GM19238 (cell line): ENCODE results near the gene MED7.

Experiments
- DNase-seq: peaks from one replicate; pipeline ENCODE4 v3.0.0; 2011; ENCODE audit warnings: low spot score; ENCODE audit not compliant: insufficient read length

The MED7 gene

DNA sequence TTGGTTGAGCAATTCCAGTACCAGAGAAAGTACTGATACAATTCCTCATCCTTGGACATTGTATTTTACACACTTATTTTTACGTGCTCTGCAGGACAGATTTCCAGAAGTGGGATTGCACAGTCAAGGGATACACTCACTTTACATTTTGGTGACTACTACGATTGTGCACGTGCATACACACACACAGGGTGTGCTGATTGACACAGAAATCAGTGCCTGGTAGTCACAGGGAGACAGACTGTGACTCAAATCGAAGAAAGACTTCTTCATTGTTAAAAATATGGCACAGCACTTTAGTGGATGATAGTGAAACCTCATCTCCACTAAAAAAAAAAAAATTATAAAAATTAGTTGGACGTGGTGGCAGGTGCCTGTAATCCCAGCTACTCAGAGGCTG is 21.9 kb upstream of the MED7 start:
- DNase-seq = no peak

DNA sequence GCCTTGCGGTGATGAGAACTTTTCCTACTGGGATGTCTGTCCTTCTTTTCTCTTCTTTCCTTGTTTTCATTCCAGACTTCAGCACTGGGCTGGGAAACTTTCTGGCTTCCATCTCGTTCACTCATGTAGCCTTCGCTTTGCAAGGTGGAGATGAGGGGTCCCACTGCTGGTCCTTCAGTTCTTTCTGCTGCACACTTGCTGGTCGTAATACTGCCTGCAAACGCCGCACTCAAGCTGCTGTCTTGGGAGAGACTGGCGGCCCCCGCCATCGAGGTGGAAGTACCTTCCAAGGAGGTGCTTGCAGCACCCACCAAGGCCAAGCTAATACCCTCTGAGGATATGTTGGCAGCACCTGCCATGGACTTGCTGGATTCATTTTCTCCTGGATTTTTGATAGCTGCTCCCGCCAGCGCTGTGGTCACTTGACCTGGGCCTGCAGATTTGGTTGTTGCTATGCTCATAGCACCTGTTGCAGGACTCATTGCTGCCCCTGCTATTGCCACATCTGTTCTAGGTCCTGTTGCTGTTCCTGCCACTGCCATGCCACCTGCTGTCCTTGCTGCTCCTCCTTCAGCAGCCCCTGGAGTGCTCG is 20.4 kb upstream of the MED7 start:
- DNase-seq = no peak

DNA sequence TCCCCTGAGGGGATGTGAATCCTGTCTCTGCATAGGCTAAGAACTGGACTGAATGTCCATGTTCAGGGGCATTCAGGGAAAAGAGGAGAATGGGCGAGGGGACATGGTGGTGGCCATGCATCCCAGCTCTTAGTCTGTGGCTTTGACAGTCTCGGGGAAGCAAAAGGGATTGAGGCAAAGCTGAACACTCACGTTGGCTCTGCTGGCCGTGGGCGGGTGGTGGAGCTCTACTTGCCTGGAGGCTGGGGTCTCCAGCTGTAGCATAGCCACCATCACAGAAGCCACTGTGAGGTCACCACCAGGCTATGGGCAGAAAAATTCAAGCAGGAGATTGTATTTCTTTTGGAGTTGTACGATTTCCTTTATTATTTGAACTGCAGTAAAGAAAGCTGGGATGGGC is 19.3 kb upstream of the MED7 start:
- no peak for DNase-seq

DNA sequence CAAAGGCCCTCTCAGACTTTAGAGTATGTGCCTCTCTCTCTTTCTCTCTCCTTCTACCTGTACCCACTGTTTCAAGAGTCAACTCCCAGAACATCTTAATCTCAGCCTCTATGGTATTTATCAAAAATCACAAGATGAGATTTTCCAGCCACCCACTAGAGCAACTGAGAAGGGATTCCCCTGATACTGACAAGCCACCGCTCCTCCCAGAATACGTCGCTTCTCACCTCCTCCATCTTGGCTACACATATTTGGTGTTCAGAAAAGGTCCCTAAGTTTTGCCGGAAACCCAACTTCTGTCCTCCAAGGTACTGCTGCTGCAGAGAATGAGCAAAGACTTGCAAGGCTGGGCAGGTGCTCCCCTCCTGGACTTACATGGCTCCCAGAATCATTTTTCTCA is 17.3 kb upstream of the MED7 start:
- DNase-seq = no peak

DNA sequence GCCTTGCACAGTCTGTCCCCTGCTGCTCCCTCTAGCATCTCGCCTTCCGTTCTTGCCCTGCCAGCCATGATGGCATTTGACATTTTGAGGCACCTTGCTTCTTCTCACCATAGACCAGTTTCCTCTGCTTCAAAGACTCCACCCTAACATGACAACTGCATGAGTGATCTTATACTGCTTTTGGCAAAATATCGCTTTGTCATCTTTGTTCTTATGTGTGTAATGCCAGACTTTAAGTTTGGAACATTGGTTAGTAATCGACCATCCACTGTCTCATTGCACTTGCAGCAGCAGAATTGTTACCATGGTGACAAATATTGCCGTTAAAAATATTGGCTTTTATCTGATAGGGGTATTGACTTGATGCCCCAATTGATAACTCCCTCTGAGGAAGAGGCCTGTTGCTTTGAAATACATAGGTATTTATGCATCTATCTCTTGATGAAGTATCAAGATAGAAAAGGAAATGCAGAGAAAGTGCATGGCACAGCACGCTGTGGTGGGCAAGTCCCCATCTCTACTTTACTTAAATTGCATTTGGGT is 16.6 kb upstream of the MED7 start:
- no peak for DNase-seq

DNA sequence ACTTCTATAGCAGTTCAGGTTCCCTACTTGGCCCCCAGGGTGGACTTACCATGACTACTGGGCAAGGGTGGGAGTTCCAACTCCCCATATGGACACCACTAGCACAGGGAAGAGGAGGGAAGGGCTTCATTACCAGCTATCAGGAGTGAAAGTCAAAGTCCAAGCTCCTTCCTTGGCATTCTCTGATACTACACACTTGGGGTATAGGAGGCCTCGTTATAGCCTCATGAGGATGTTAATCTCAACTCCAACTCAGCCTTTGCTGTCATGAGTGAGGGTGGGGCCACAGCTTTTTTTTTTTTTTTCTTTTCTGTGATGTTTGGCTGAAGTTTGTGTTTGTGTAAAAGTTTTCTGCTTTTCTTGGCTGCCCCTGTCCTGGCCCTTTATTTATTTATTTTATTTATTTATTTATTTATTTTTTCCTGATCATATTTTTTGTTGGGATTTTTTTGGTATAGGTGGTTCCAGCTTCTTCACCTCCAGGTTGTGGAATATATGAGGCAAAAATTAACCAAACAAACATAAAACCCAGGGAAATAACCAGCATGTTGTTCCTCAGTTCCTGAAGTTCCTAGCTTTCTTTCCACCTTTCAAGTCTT is 14.7 kb upstream of the MED7 start:
- DNase-seq = no peak

DNA sequence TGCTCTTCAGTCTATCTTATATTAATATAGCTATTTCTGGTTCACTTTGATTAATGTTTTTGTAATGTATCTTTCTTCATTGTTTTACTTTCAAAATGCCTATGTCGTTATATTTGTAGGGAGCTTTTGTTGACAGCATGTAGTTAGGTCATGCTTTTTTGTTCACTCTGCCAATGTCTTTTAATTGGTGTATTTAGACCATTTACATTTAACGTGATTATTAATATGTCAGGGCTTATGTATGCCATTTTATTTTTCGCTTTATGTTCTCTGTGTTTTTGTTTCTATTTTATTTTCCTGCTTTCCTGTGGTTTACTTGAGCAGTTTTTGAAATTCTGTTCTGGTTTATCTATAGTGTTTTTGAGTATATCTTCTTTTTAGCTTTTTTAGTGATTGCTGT is 12.6 kb upstream of the MED7 start:
- DNase-seq = no peak

DNA sequence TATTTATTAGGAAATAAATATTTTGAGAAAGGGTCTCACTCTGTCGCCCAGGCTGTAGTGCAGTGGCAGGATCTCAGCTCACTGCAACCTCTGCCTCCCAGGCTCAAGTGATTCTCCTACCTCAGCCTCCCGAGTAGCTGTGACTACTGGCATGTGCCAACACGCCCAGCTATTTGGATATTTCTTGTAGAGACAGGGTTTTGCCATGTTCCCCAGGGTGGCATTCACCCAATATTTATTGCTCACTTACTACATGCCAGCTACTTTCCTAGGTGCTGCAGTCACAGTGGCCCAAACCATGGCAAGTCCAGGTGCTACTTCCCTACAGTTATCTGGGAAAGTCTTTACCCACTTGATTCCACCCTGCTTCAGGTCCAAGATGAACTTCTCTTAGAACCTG is 8.3 kb upstream of the MED7 start:
- DNase-seq = no peak

DNA sequence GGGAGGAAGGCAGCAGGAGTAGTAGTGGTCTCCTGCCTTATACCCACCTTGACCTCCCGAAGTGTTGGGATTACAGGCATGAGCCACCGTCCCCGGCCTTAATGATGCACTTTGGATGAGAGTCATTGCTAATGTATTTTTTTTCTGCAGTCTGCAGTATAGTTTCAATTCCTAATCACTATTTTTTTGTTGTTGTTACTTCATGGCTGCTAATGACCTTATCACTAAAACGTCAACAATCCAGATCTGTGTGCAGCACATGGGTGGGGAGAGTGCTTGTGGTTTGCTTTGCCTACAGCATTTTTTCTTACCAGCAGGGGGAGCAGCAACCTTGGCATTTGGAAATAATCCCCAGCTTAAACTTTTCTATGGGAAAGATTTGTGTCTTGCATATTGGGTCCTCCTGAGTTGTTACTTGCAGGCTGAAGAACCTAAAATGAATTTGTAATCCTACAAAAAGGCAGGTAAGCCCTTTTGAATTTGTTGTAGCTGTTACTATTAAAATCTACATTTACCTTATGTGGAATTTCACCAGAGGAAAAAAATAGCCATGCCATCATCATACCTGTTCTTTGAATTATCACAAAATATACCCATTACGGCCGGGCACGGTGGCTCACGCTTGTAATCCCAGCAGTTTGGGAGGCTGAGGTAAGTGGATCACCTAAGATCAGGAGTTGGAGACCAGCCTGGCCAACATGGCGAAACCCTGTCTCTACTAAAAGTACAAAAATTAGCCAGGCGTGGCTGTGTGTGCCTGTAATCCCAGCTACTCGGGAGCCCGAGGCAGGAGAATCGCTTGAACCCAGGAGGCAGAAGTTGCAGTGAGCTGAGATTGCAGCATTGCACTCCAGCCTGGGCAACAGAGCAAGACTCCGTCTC is 6.3 kb upstream of the MED7 start:
- DNase-seq = peak; percentile 37

DNA sequence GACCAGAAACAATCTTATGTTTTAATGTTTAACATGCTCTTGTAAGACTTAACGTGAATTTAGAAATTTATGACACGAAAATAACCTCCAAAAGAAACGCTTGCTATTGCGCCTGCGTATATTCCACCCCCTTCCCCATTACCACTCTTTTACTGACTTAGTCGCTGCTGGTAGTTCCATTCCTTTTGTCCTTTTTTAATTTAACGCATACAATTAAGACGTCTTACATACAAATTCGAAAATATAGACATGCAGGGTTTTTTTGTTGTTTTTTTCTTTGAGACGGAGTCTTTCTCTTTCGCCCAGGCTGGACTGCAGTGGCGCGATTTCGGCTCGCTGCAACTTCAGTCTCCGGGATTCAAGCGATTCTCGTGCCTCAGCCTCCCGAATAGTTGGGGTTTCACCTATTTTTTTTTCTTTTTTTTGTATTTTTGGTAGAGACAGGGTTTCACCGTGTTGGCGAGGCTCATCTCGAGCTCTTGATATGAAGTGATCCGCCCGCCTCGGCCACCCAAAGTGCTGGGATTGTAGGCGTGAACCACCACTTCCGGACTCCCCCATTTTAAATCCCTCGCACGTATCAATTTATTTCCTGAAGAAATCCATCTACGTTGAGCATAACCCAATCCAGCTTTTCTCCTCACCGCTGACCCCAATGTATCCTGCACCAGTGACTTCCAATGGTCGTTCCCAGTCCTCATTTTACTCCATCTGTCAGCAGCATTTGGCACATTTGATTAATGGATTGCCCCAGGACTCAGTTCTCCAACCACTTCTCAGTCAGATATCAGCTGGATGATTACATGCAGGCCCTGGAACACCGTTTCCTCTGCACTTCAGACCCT is 684 bp upstream of the MED7 start:
- DNase-seq = peak; percentile 37

DNA sequence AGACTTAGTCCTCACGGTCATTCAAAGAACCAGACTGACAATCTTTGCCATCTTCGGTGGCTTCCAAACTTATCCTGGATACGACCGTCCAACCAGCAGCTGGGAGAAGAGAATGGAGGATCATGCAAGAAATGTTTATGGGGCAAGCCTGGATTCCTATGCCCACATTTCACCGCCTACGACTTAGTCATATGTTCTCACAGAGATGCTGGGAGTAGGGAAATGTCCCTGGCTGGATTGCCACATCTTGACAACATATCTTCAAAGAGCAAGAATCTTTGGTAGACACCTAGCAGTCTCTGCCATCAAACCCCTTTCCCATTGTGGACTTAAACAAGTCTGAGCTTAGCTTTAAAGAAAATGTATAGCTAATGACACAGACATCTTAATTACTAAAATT is 5.0 kb downstream of the MED7 start:
- DNase-seq = no peak

DNA sequence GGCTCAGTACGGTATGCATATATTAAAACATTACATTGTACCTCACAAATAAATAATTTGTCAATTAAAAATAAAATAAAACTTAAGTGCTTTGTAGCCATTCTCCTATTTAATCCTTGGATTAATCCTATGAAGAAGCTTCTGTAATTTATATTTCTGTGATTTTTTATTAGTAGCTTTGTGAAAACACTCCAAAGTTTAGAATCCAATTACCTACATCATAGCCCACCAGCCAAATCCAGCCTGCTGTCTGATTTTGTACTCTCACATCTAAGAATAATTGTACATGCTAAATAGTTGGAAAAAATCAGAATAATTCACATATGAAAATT is 10.4 kb downstream of the MED7 start:
- DNase-seq = no peak

DNA sequence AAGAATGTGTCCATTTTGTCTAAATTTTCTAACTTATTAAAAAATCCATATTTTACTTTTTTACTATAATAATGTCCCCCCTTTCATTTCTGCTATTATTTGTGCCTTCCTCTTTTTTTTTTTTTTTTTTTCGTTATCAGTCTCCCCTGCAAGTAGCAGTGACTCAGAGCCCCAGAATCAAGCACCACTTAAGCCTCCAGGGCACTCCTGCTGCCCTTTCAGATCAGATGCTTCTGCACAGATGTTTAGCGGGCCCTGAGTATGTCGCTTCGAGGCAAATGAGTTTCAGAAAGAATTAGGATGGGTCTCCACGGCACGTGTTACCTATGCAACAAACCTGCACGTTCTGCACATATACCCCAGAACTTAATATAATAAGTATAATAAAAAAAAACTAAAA is 11.7 kb downstream of the MED7 start:
- no peak for DNase-seq

DNA sequence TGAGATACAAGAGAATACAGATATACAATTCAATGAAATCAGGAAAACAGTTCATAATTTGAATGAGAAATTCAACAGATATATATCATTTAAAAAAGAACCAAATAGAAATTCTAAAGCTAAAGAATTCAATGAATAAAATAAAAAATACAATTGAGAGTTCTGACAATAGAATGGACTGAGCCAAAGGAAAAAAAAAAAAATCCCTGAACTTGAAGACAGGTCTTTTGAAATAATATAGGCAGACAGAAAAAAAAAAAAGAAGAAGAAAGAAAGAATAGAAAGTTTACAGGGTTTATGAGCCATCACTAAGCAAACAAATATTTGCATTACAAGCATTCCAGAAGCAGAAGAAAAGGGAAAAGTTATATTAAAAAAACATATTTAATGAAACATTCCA is 21.0 kb downstream of the MED7 start:
- DNase-seq = no peak

DNA sequence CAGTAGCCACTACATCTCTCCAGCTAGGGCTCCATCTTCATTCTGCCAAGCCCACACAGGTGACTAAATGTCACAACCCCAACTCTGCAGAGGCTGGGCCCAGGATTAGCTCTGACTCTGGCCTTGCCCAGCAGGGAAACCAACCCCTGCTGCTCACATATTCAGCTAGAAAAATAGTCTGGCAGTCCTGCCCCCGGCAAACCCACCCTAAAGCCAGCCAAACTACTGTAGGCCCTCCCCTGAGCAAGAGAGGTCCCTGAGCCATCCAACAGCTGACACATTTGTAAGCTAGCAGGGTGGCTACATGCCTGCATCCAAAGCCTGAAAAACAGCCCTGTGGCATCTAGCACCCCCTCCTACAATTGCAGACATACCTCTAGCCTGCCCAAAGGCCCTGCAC is 22.6 kb downstream of the MED7 start:
- DNase-seq = no peak

DNA sequence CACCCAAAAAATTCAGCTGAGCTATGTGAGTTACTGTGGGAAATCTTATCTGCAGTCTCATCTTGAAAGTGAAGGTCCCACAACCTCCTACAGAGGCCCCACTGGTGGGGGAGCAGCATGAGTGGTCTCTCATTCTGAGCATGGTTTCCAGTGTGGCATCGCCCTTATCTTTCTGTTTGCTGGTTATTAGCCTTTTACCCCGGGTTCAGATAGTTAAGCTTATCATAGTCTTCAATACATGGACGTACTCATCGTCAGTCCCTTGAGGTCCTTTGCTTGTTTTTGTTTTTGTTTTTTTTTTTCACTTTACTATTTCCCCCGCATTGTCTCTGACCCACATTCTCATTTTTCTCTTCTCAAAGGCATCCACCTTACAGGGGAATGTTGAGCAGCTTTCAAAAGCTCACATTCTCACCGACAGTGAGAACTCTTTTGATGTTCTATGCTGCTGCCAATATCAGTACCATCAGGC is 26.1 kb downstream of the MED7 start:
- no peak for DNase-seq

DNA sequence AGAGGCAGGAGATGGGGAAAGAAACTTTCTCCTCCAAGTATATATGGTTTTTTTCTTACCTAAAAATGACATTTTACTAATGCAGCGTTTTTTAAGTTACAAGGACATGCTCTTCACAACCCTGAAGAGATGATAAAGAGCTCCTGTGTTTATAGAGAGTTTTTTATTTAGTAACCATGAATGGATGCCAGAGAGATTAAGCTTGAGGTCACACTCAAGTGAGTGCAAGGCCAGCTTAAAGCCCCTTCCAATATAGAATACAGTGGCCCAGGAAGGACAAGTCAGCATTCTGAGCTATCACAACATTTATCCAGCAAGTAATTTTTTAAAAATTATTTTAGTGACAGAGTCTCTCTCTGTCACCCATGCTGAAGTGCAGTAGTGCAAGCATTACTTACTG is 27.2 kb downstream of the MED7 start:
- DNase-seq = no peak

DNA sequence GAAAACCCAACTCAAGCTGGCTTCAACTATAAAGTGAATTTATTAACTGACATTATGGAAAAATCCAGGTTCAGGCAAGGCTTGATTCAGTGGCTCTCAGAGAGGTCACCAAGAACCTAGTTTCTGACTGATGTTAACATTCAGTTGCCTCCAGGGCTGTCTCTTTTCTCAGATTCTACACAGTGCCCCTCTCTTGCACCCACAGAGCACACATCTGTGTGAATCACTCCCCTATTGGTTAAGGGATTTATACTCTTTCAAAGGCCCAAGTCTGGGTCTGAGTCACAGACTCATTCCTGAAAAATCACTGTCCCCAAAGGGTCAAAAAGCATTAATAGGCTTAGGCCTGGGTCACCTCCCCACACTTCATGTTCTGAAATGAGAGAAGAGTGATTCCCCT is 27.7 kb downstream of the MED7 start:
- no peak for DNase-seq

DNA sequence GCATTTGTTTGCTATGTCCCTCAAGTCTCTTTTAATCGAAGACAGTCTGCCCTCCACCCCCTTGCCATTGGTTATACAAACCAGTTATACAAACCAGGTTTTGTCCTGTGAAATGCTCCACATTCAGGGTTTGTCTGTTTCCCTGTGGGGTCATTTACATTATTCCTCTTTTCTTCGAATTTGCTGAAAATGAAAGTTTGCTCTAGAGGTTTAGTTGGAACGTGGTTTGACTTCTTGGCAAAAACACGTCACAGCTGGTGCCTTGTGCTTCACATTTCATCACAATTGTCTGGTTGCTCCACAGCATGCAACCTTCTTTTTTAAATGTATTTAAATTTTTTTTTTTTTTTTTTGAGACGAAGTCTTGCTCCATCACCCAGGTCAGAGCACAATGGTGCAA is 29.7 kb downstream of the MED7 start:
- DNase-seq = no peak

DNA sequence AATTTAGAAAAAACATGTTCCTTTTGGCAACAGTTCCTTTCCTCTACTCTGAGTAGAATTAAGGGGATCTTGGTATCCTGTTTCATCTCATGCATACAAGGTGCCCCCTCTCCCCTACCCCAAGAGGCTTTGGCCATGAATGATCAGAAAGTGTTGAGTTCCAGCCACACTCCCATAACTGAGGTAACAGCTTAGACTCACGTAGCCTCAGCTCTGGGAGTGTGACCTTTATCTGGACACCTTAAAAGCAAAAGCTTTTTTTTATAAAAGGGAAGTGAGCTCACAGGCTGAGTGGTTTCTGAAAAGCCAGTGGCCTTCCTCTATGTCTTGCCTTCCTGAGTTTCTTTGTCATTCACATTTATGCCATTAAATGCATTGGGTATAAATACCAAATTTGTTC is 32.9 kb downstream of the MED7 start:
- no peak for DNase-seq

DNA sequence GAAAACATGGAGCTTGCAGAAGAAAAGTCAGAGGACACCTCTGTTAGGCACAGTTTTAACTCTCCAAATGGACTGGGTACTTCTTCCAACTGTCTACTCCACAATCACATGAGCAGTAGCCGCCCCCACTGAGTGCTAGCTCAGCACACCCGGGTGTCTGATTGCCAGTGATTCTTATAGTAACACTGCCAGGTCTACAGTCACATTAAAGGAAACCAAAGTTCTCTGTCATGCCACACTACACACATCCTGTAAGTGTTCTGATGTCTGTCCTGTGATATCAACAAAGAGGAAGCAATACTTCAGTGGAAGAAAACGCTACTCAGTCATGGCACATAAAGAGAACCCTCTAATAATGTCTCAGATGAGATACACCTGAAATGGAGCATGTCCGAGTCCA is 33.7 kb downstream of the MED7 start, which contains the start of gene HAVCR2:
TSS of gene HAVCR2 (minus strand) at position 69 of the 400 bp plus-strand sequence. CDS start at position 8, 61 bp downstream.
- peak; percentile 26 for DNase-seq

DNA sequence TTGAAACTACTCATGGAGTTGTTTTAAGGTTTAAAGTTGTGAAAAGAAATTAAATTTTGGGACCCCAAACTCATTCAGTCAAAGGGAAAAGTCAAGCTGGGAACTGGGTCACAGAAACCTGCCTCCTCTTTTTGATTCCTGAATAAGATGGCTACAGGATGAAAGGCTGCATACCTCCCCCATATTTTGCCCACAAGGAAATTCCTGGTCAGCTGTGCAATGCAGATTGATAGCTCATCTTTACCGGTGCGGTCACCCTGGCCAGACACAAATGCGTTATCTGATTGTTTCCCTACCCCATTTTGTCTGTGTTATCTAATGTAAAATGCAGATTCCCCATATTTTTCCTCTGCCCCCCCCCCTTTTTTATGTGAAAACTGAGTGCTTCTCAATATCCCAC is 35.2 kb downstream of the MED7 start:
- DNase-seq = no peak
